Measurements from ENCODE around the gene DNM3. TPM values are rescaled to one million over a fixed set of nuclear protein-coding genes. Genes with fewer than 3 reads are reported as not detected.

DNM3 gene
- total RNA-seq, 1 donor from 2014 or later, result 4.7 TPM

GRCh38 chr1:172451002-172451443 lies 609.7 kb downstream of the DNM3 start:
- DNase-seq (ENCODE audit: low read depth) (peak; percentile 79), FAIRE-seq (no peak)
- H4K20me1 ChIP-seq (ENCODE audit: insufficient read depth, low read length), result no peaks in the 10 kb centered on the region
- peaks cover 6% of the 10 kb centered on the region for H3K27me3 Mint-ChIP-seq (ENCODE audit: low read depth, unreplicated experiment)
- no peaks in the 10 kb centered on the region for H3K79me2 ChIP-seq (ENCODE audit: insufficient read depth, low read length)
- H3K4me3 Mint-ChIP-seq (ENCODE audit: unreplicated experiment), result no peak overlapping the region
- no peak overlapping the region for H3K4me3 ChIP-seq (ENCODE audit: insufficient read depth, low read depth, low read length)
- H3K4me2 ChIP-seq (ENCODE audit: low read length), result peak overlapping the region; percentile 62
- peaks cover 34% of the 10 kb centered on the region for H3K4me1 Mint-ChIP-seq (ENCODE audit: low read depth, unreplicated experiment)
- no peaks in the 10 kb centered on the region for H3K27me3 ChIP-seq (ENCODE audit: insufficient read depth, low read length)
- H2AFZ ChIP-seq (ENCODE audit: low read depth, low read length), result no peak overlapping the region
- H3K9me3 ChIP-seq (ENCODE audit: insufficient read depth, low read depth, low read length), result no peaks in the 10 kb centered on the region
- H3K9ac ChIP-seq (ENCODE audit: low read length), result no peak overlapping the region
- TF ChIP-seq EZH2 (IDR thresholded peaks at IDR 0.05; ENCODE audit: insufficient read depth, low read length) (no peak), CTCF (IDR thresholded peaks at IDR 0.05; ENCODE audit: insufficient read depth, low read depth, low read length) (no peak)
- H3K4me1 ChIP-seq (ENCODE audit: insufficient read depth, low read length), result peaks cover 36% of the 10 kb centered on the region
- H3K9me3 Mint-ChIP-seq (ENCODE audit: unreplicated experiment), result no peaks in the 10 kb centered on the region
- no peaks in the 10 kb centered on the region for H3K36me3 ChIP-seq (ENCODE audit: insufficient read depth, low read length)
- H3K36me3 Mint-ChIP-seq (ENCODE audit: low read depth, unreplicated experiment), result no peaks in the 10 kb centered on the region
- H3K27ac Mint-ChIP-seq (ENCODE audit: unreplicated experiment), result no peak overlapping the region
- H3K27ac ChIP-seq (ENCODE audit: low read depth, low read length), result no peak overlapping the region

DNA sequence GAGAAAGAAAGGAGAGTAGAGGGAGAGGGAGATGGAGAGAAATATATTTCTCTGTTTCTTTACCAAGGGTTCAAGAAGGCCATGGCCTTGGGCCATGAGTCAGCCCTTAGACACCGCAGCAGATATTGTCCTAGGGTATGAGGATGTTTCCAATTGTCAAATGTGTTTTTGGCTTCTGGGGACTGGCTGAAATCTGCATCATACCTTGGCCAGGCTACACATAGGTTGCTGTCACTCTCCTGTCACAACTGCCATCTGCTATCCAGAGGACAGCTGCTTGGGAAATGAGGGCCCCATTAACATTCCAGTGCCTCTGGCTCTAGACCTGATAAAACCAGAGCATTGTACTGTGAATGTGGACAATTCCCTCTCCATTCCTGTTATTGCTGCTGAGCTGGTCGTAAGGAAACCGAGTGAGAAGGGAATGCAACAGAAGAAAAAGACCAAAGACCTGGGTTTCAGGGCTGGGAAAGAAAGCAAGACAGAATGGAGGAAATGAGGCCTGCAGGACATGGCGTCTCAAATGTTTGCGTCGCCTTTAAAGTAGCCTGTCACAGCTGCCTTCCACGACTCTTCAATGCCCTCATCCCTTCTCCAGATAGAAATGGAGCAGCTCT lies 611.3 kb downstream of the DNM3 start:
- no peak overlapping the region for H3K4me2 ChIP-seq (ENCODE audit: low read length)
- Mint-ChIP-seq H3K4me1 (ENCODE audit: low read depth, unreplicated experiment) (peaks cover 34% of the 10 kb centered on the region), H3K9me3 (ENCODE audit: unreplicated experiment) (no peaks in the 10 kb centered on the region), H3K4me3 (ENCODE audit: unreplicated experiment) (no peak overlapping the region), H3K27ac (ENCODE audit: unreplicated experiment) (no peak overlapping the region), H3K27me3 (ENCODE audit: low read depth, unreplicated experiment) (peaks cover 19% of the 10 kb centered on the region), H3K36me3 (ENCODE audit: low read depth, unreplicated experiment) (no peaks in the 10 kb centered on the region)
- no peaks in the 10 kb centered on the region for H3K9me3 ChIP-seq (ENCODE audit: insufficient read depth, low read depth, low read length)
- no peak for TF ChIP-seq EZH2 (IDR thresholded peaks at IDR 0.05; ENCODE audit: insufficient read depth, low read length)
- TF ChIP-seq CTCF (IDR thresholded peaks at IDR 0.05; ENCODE audit: insufficient read depth, low read depth, low read length), result no peak
- H4K20me1 ChIP-seq (ENCODE audit: insufficient read depth, low read length), result no peaks in the 10 kb centered on the region
- no peak overlapping the region for H3K4me3 ChIP-seq (ENCODE audit: insufficient read depth, low read depth, low read length)
- DNase-seq (ENCODE audit: low read depth) (no peak), FAIRE-seq (no peak)
- H3K27ac ChIP-seq (ENCODE audit: low read depth, low read length), result no peak overlapping the region
- no peaks in the 10 kb centered on the region for H3K79me2 ChIP-seq (ENCODE audit: insufficient read depth, low read length)
- H2AFZ ChIP-seq (ENCODE audit: low read depth, low read length), result no peak overlapping the region
- no peaks in the 10 kb centered on the region for H3K36me3 ChIP-seq (ENCODE audit: insufficient read depth, low read length)
- no peaks in the 10 kb centered on the region for H3K27me3 ChIP-seq (ENCODE audit: insufficient read depth, low read length)
- peaks cover 36% of the 10 kb centered on the region for H3K4me1 ChIP-seq (ENCODE audit: insufficient read depth, low read length)
- H3K9ac ChIP-seq (ENCODE audit: low read length), result no peak overlapping the region

DNA sequence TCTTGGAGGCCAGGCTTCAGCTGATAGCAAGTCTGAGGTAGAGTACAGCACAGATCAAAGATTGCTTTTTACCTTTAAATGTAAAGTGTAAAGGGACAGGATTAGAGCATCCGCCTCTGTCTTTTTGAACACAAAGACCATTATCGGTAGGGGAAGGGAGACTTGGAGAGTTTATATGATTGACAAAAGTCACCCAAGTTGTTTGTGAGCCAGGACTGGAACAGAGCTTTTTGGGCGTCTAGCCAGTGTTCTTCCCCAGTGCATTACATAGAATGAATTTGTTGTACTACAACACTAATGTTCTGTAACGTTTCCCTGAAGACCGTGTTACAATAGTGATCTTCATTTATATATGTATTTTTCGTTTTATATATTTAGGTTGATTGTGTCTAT lies 611.9 kb downstream of the DNM3 start:
- no peaks in the 10 kb centered on the region for H3K9me3 Mint-ChIP-seq (ENCODE audit: unreplicated experiment)
- no peaks in the 10 kb centered on the region for H3K36me3 ChIP-seq (ENCODE audit: insufficient read depth, low read length)
- H2AFZ ChIP-seq (ENCODE audit: low read depth, low read length), result no peak overlapping the region
- no peak overlapping the region for H3K27ac Mint-ChIP-seq (ENCODE audit: unreplicated experiment)
- no peak overlapping the region for H3K27ac ChIP-seq (ENCODE audit: low read depth, low read length)
- peaks cover 20% of the 10 kb centered on the region for H3K27me3 Mint-ChIP-seq (ENCODE audit: low read depth, unreplicated experiment)
- no peaks in the 10 kb centered on the region for H4K20me1 ChIP-seq (ENCODE audit: insufficient read depth, low read length)
- no peaks in the 10 kb centered on the region for H3K36me3 Mint-ChIP-seq (ENCODE audit: low read depth, unreplicated experiment)
- DNase-seq (ENCODE audit: low read depth) (no peak), FAIRE-seq (no peak)
- no peak overlapping the region for H3K4me3 ChIP-seq (ENCODE audit: insufficient read depth, low read depth, low read length)
- no peaks in the 10 kb centered on the region for H3K27me3 ChIP-seq (ENCODE audit: insufficient read depth, low read length)
- H3K9ac ChIP-seq (ENCODE audit: low read length), result no peak overlapping the region
- no peak for TF ChIP-seq EZH2 (IDR thresholded peaks at IDR 0.05; ENCODE audit: insufficient read depth, low read length)
- TF ChIP-seq CTCF (IDR thresholded peaks at IDR 0.05; ENCODE audit: insufficient read depth, low read depth, low read length), result no peak
- peaks cover 34% of the 10 kb centered on the region for H3K4me1 Mint-ChIP-seq (ENCODE audit: low read depth, unreplicated experiment)
- H3K4me2 ChIP-seq (ENCODE audit: low read length), result no peak overlapping the region
- no peak overlapping the region for H3K4me3 Mint-ChIP-seq (ENCODE audit: unreplicated experiment)
- H3K79me2 ChIP-seq (ENCODE audit: insufficient read depth, low read length), result no peaks in the 10 kb centered on the region
- peaks cover 36% of the 10 kb centered on the region for H3K4me1 ChIP-seq (ENCODE audit: insufficient read depth, low read length)
- no peaks in the 10 kb centered on the region for H3K9me3 ChIP-seq (ENCODE audit: insufficient read depth, low read depth, low read length)
